Activated naive CD8-positive, alpha-beta T cell treated with anti-CD3 and anti-CD28 coated beads, Interleukin-2, amount 10 ng/mL, durations not matched to agents 7 days and 5 days (primary cell): ENCODE results near the gene PRAMEF25. TPM values are rescaled to one million over a fixed set of nuclear protein-coding genes. Genes with fewer than 3 reads are reported as not detected.
"Not testable (repeated sequence)": the region's sequence is repeated elsewhere in the genome, so short reads cannot be mapped to it uniquely, and the experiment has no call there.

ENCODE experiments used
- ATAC-seq: fragments of 150-1000 bp; cut with Tn5 transposase; one replicate; pipeline ENCODE4 v1.10.0; 2021; ENCODE audit warnings: low read depth, moderate library complexity
- POLR2A ChIA-PET: fragments of 350-600 bp; sonication (Branson Sonifier 250); formaldehyde crosslinking; loops from one replicate; lab custom pipeline; 2021; ENCODE audit warnings: antibody characterized with exemption; lab: Charles Lee
- DNase-seq: peaks from one replicate; pipeline ENCODE4 v3.0.0; 2021
- H3K27ac Mint-ChIP-seq: one replicate; pipeline ENCODE4 v1.8.0; 2022; ENCODE audit warnings: mild to moderate bottlenecking, mixed read lengths
- H3K27me3 Mint-ChIP-seq: one replicate; pipeline ENCODE4 v1.8.0; 2022; ENCODE audit warnings: mild to moderate bottlenecking, moderate library complexity, mixed read lengths
- H3K36me3 Mint-ChIP-seq: one replicate; pipeline ENCODE4 v1.8.0; 2021; ENCODE audit warnings: mild to moderate bottlenecking, mixed read lengths
- H3K4me1 Mint-ChIP-seq: one replicate; pipeline ENCODE4 v1.8.0; 2021; ENCODE audit warnings: mixed read lengths
- H3K4me3 Mint-ChIP-seq: one replicate; pipeline ENCODE4 v1.8.0; 2022; ENCODE audit warnings: mild to moderate bottlenecking, moderate library complexity, mixed read lengths
- H3K9me3 Mint-ChIP-seq: one replicate; pipeline ENCODE4 v1.8.0; 2021; ENCODE audit warnings: mixed read lengths
- total RNA-seq, 2 experiments: library from RNA; stranded (reverse); gene quantifications; one replicate each; pipeline ENCODE4 v1.2.3, GENCODE V29; 2021

PRAMEF25 gene
- total RNA-seq, result not detected

DNA sequence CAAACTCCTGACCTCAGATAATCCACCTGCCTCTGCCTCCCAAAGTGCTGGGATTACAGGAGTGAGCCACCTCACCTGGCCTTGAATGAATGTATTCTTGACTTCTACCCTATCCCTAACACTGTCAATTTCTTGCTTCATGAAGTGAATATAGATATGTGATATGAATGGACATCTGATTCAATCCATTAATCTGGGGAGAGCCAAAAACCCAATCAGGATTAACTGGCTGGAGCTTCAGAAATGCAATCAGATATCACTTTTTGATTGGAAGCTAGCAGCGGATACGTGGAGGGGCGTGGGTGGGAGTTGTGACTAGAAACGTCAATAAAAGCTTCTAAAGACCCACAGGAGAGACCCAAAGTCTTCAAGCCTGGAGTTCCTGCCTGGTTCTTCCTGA lies at the start of gene PRAMEF25:
TSS of gene PRAMEF25 (plus strand) at position 301 of the 400 bp plus-strand sequence. CDS start 2,920 bp downstream, outside the sequence.
- POLR2A ChIA-PET, H3K27ac Mint-ChIP-seq, H3K4me3 Mint-ChIP-seq, H3K36me3 Mint-ChIP-seq, H3K9me3 Mint-ChIP-seq, H3K4me1 Mint-ChIP-seq, H3K27me3 Mint-ChIP-seq, ATAC-seq, DNase-seq: not testable (repeated sequence)

DNA sequence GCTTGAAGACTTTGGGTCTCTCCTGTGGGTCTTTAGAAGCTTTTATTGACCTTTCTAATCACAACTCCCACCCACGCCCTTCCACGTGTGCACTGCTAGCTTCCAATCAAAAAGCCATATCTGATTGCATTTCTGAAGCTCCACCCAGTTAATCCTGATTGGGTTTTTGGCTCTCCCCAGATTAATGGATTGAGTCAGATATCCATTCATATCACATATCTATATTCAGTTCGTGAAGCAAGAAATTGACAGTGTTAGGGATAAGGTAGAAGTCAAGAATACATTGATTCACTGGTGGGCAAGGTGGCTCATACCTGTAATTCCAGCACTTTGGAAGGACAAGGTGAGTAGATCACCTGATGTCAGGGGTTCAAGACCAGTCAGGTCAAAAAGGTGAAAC lies 14.1 kb upstream of the PRAMEF25 start, which contains the start of gene PRAMEF27:
TSS of gene PRAMEF27 (minus strand) at position 101 of the 400 bp plus-strand sequence. CDS start 2,916 bp downstream, outside the sequence.
- H3K36me3 Mint-ChIP-seq, H3K4me1 Mint-ChIP-seq, DNase-seq, H3K4me3 Mint-ChIP-seq, H3K27me3 Mint-ChIP-seq, POLR2A ChIA-PET, ATAC-seq, H3K27ac Mint-ChIP-seq, H3K9me3 Mint-ChIP-seq: not testable (repeated sequence)

DNA sequence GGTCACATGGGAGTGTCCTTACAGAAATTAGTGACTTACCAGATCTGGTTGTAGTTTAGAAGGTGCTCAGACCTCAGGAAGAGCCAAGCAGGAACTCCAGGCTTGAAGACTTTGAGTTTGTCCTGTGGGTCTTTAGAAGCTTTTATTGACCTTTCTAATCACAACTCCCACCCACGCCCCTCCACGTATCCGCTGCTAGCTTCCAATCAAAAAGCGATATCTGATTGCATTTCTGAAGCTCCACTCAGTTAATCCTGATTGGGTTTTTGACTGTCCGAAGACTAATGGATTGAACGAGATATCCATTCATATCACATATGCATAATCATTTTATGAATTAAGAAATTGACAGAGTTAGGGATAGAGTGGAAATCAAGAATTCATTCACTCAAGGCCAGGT lies 46.2 kb downstream of the PRAMEF25 start, which contains the start of gene HNRNPCL2:
TSS of gene HNRNPCL2 (minus strand) at position 101 of the 400 bp plus-strand sequence. CDS start 454 bp downstream, outside the sequence.
- not testable (repeated sequence) for H3K4me1 Mint-ChIP-seq

More for the DNA sequence above, 46.2 kb downstream of the PRAMEF25 start, which contains the start of gene HNRNPCL2:
- DNase-seq, H3K27ac Mint-ChIP-seq, POLR2A ChIA-PET, H3K36me3 Mint-ChIP-seq, ATAC-seq, H3K4me3 Mint-ChIP-seq, H3K27me3 Mint-ChIP-seq, H3K9me3 Mint-ChIP-seq: not testable (repeated sequence)

Other genes with a start within 250 kb of the PRAMEF25 start
- not detected for gene PRAMEF11, start 239.4 kb upstream of the PRAMEF25 start, total RNA-seq
- not detected for gene HNRNPCL1, start 222.1 kb upstream of the PRAMEF25 start, total RNA-seq
- not detected for gene PRAMEF2, start 213.7 kb upstream of the PRAMEF25 start, total RNA-seq
- not detected for gene PRAMEF4, start 184.6 kb upstream of the PRAMEF25 start, total RNA-seq
- not detected for gene PRAMEF10, start 172.5 kb upstream of the PRAMEF25 start, total RNA-seq
- gene PRAMEF7, start 154.2 kb upstream of the PRAMEF25 start, total RNA-seq, result not detected
- gene PRAMEF6, start 123.2 kb upstream of the PRAMEF25 start, total RNA-seq, result not detected
- gene PRAMEF27, start 14.2 kb upstream of the PRAMEF25 start, total RNA-seq, result not detected
- gene HNRNPCL3, start 10.0 kb upstream of the PRAMEF25 start, total RNA-seq, result not detected
- gene HNRNPCL2, start 46.1 kb downstream of the PRAMEF25 start, total RNA-seq, result not detected
- gene PRAMEF26, start 85.2 kb downstream of the PRAMEF25 start, total RNA-seq, result not detected
- not detected for gene HNRNPCL4, start 94.9 kb downstream of the PRAMEF25 start, total RNA-seq
- gene PRAMEF9, start 101.1 kb downstream of the PRAMEF25 start, total RNA-seq, result not detected
- not detected for gene PRAMEF13, start 130.6 kb downstream of the PRAMEF25 start, total RNA-seq
- not detected for gene PRAMEF18, start 155.4 kb downstream of the PRAMEF25 start, total RNA-seq
- gene PRAMEF5, start 183.4 kb downstream of the PRAMEF25 start, total RNA-seq, result not detected
- gene PRAMEF8, start 214.4 kb downstream of the PRAMEF25 start, total RNA-seq, result not detected
- not detected for gene PRAMEF33, start 232.8 kb downstream of the PRAMEF25 start, total RNA-seq
- gene PRAMEF15, start 244.8 kb downstream of the PRAMEF25 start, total RNA-seq, result not detected